Lower lobe of right lung (tissue), 2 donors: Measurements from ENCODE around the gene RBM43. TPM values are rescaled to one million over a fixed set of nuclear protein-coding genes. Genes with fewer than 3 reads are reported as not detected.

Experiments
- ATAC-seq, 2 donors: fragments of 200-7000 bp; cut with Tn5 transposase; one replicate each; pipeline ENCODE4 v1.9.1; 2020 to 2022; ENCODE audit warnings: mild to moderate bottlenecking in 2 of 2, moderate library complexity in 2 of 2
- DNase-seq: peaks from one replicate; pipeline ENCODE4 v3.0.0-alpha.2; 2020
- H3K27ac ChIP-seq: fragments of 200-600 bp; one replicate; pipeline ENCODE4 v1.8.0; 2022
- H3K27me3 ChIP-seq: fragments of 200-600 bp; one replicate; pipeline ENCODE4 v1.8.0; 2022; ENCODE audit warnings: low read depth
- H3K36me3 ChIP-seq: fragments of 200-600 bp; one replicate; pipeline ENCODE4 v1.8.0; 2022; ENCODE audit warnings: mild to moderate bottlenecking
- H3K4me1 ChIP-seq: fragments of 200-600 bp; one replicate; pipeline ENCODE4 v1.8.0; 2022
- H3K4me3 ChIP-seq: fragments of 200-600 bp; one replicate; pipeline ENCODE4 v1.8.0; 2022; ENCODE audit warnings: mild to moderate bottlenecking
- H3K9me3 ChIP-seq: fragments of 200-600 bp; one replicate; pipeline ENCODE4 v1.8.0; 2022
- CTCF ChIP-seq: fragments of 200-600 bp; IDR thresholded peaks from one replicate; pipeline ENCODE4 v1.8.0; 2022; ENCODE audit warnings: antibody characterized with exemption, mild to moderate bottlenecking
- intact Hi-C: fragments of 100-400 bp; cut with DNase I; formaldehyde crosslinking; loops from one replicate; pipeline ENCODE4 v1.11.0; 2022
- total RNA-seq: library from RNA; stranded (reverse); fragmentation: NEBNext Ultra II Directional; extraction: Animal tissue kit (Norgen Biotek cat#: 25700); gene quantifications from one replicate; pipeline ENCODE4 v1.2.1, GENCODE V29; 2021
- donor health status: DM: no; HTN: yes; CAD: no; lungs with severe emphysema.

The RBM43 gene
- total RNA-seq, 1 donor from 2014 or later = 10.4 TPM

GRCh38 chr2:151200277-151200676 lies 61.4 kb downstream of the RBM43 start:
- no peak for TF ChIP-seq CTCF
- Histone ChIP-seq H3K27me3 (no peaks in the 10 kb centered on the region), H3K27ac (no peak overlapping the region), H3K36me3 (no peaks in the 10 kb centered on the region), H3K4me1 (no peaks in the 10 kb centered on the region), H3K9me3 (no peaks in the 10 kb centered on the region), H3K4me3 (no peak overlapping the region)
- ATAC-seq (no peak), DNase-seq (no peak)
- intact Hi-C loops = no loop called here

- DNase-seq = no peak
- no peak for TF ChIP-seq CTCF
- no peak for ATAC-seq
- H3K4me3 ChIP-seq = no peak overlapping the region
- H3K4me1 ChIP-seq = no peaks in the 10 kb centered on the region
- H3K27ac ChIP-seq = no peak overlapping the region
- H3K9me3 ChIP-seq = no peaks in the 10 kb centered on the region
- intact Hi-C loops = no loop called here
- no peaks in the 10 kb centered on the region for H3K27me3 ChIP-seq
- no peaks in the 10 kb centered on the region for H3K36me3 ChIP-seq
Observed at GRCh38 chr2:151198645-151199044, 63.0 kb downstream of the RBM43 start.

Other genes with a start within 250 kb of the RBM43 start
- 31.9 TPM for gene NMI, start 27.8 kb upstream of the RBM43 start, total RNA-seq
- 2.1 TPM for gene TNFAIP6, start 95.7 kb upstream of the RBM43 start, total RNA-seq
- 39.2 TPM for gene RIF1, start 148.0 kb upstream of the RBM43 start, total RNA-seq